Measurements from ENCODE around the gene AGBL1. TPM values are rescaled to one million over a fixed set of nuclear protein-coding genes. Genes with fewer than 3 reads are reported as not detected.

Gene AGBL1
- total RNA-seq, 6 experiments from 2014 or later, result not detected

DNA sequence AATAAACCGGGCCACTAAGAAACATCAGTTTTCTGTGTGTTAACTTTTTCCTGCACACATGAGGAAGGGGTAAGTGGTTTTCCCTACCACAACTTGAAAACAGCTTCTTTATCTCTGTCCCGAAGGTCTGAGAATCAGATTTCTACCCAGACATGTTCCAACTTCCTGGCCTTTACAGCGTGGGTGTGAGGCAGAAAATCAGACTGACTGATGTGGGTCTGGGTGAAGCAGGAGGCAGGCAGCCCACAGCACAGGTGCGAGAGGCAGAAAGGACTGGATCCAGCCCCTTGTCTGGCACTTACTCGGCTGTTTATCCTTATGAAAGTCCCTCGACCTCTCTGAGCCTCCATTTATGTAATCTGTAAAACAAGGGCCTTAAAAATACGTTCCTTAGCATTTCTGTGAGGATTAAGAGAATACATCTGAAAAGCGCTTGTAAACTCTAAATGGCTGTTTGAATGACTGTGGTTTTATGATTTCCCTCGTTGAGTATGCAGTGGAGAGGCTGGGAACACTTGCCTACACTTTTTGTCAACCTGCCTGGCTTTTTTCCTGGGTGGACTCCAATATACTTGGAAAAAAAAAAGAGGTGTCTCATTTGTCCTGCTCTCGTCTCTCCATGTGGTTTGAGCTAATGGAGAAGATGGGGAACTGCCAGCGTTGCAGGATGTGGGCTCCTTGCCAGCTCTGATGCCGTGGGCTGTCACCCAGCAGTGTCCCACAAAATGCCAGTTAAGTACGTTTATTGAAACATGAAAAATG lies 3.1 kb downstream of the AGBL1 start:
- Histone ChIP-seq H3K27me3 (no peaks in the 10 kb centered on the region), H3K36me3 (no peaks in the 10 kb centered on the region), H3K4me3 (no peak overlapping the region), H3K9me3 (no peaks in the 10 kb centered on the region), H3K27ac (no peak overlapping the region), H3K4me1 (no peaks in the 10 kb centered on the region)
- ATAC-seq (no peak), DNase-seq (no peak)
- TF ChIP-seq POLR2A (IDR thresholded peaks at IDR 0.05) (no peak), CTCF (IDR thresholded peaks at IDR 0.05) (no peak)
- intact Hi-C loops (cut with DNase I), result no loop called here
- WGBS (ENCODE audit: insufficient coverage, low coverage, low lambda C conversion rate, missing lambda C conversion rate), result 27% methylated on average over 13 of the region's 13 CpGs

DNA sequence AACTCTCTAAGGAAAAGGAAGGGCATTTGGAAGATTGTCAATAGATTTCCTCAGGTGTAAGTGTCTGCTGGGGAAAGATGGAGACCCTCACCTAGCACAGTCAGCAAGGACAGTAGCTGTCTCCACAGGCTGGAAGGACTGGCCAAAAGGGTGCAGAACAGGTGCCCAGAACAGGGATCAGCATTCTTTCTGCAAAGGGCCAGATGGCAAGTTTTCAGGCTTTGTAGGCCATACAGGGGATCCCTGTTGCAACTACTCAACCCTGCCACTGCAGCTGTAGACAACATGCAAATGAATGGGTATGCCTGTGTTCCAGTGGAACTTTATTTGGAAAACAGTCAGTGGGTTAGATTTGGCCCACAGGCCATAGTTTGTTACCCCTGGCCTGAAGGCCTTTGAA lies 8.1 kb downstream of the AGBL1 start:
- no peaks in the 10 kb centered on the region for H3K9me3 ChIP-seq
- ATAC-seq (no peak), DNase-seq (no peak)
- intact Hi-C loops (cut with DNase I), result no loop called here
- no peaks in the 10 kb centered on the region for H3K4me1 ChIP-seq
- no peaks in the 10 kb centered on the region for H3K27me3 ChIP-seq
- H3K4me3 ChIP-seq, result no peak overlapping the region
- TF ChIP-seq CTCF (IDR thresholded peaks at IDR 0.05), result no peak
- TF ChIP-seq POLR2A (IDR thresholded peaks at IDR 0.05), result no peak
- no peak overlapping the region for H3K27ac ChIP-seq
- no peaks in the 10 kb centered on the region for H3K36me3 ChIP-seq

DNA sequence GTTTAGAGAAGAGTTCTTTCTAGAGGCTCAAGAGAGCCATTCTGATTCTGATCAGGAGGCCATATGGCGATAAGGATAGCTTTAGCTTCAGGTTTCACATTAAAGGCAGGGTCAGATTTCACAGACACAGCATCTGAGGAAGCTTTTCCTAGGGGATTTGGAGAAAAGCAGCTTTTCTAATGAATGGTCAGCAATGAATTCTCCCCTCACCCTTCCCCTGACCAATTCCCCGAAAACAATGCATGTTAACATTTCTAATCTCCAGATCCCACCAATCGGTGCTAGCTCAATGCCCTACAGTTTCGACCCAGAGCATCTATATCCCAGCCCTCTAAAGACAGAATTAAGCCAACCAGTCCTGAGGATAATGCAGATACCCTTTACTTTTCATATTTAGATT lies 9.8 kb downstream of the AGBL1 start:
- no peaks in the 10 kb centered on the region for H3K9me3 ChIP-seq
- TF ChIP-seq POLR2A (IDR thresholded peaks at IDR 0.05), result no peak
- no peak for TF ChIP-seq CTCF (IDR thresholded peaks at IDR 0.05)
- no peaks in the 10 kb centered on the region for H3K36me3 ChIP-seq
- no peaks in the 10 kb centered on the region for H3K27me3 ChIP-seq
- no peaks in the 10 kb centered on the region for H3K4me1 ChIP-seq
- ATAC-seq, result no peak
- intact Hi-C loops (cut with DNase I), result no loop called here
- no peak overlapping the region for H3K27ac ChIP-seq
- DNase-seq, result no peak
- 50% methylated on average over 4 of the region's 4 CpGs for WGBS (ENCODE audit: insufficient coverage, low coverage, low lambda C conversion rate, missing lambda C conversion rate)
- no peak overlapping the region for H3K4me3 ChIP-seq

DNA sequence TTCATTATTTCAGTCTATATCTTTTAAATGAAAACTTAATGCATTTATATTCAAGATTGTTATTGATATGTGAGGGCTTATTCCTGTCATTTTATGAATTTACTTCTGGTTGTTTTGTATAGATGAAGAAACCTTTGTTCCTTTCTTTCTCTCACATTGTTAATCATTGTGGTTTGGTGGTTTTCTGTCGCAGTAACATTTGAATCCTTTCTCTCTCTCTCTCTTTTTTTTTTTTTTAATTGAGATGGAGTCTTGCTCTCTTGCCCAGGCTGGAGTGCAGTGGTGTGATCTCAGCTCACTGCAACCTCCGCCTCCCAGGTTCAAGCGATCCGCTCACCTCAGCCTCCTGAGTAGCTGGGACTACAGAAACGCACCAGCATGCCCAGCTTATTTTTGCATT lies 22.1 kb downstream of the AGBL1 start:
- H3K9me3 ChIP-seq, result no peaks in the 10 kb centered on the region
- WGBS (ENCODE audit: insufficient coverage, low coverage, low lambda C conversion rate, missing lambda C conversion rate), result 61% methylated on average over 2 of the region's 5 CpGs
- TF ChIP-seq CTCF (IDR thresholded peaks at IDR 0.05) (no peak), POLR2A (IDR thresholded peaks at IDR 0.05) (no peak)
- no peaks in the 10 kb centered on the region for H3K27me3 ChIP-seq
- ATAC-seq, result no peak
- DNase-seq, result no peak
- no peak overlapping the region for H3K27ac ChIP-seq
- no peak overlapping the region for H3K4me3 ChIP-seq
- no peaks in the 10 kb centered on the region for H3K36me3 ChIP-seq
- no peaks in the 10 kb centered on the region for H3K4me1 ChIP-seq
- intact Hi-C loops (cut with DNase I), result no loop called here

DNA sequence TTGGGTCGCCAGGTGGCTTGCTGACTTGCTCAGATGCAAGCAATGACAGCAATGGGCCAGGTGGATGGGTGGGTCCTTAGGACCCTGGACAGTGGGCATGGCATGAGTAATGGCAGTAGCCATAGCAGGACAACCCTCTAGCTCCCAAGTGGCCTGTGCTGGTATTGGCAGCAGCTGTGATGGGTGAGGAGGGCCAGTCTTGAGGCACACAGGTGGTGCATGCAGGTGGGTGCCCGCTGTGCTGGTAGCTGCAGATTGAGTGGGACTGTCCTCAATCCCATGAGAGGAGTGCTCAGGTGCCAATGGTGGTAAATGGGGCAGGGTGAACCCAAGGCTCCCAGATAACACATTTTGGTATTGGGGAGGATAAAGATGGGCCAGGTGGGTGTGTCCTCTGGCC lies 24.2 kb downstream of the AGBL1 start:
- no peaks in the 10 kb centered on the region for H3K36me3 ChIP-seq
- no peak overlapping the region for H3K27ac ChIP-seq
- TF ChIP-seq CTCF (IDR thresholded peaks at IDR 0.05), result no peak
- no peak for TF ChIP-seq POLR2A (IDR thresholded peaks at IDR 0.05)
- WGBS (ENCODE audit: insufficient coverage, low coverage, low lambda C conversion rate, missing lambda C conversion rate), result 60% methylated on average over 1 of the region's 2 CpGs
- no peaks in the 10 kb centered on the region for H3K9me3 ChIP-seq
- peak in 1 of 4 donors; percentile 18 for ATAC-seq
- H3K4me3 ChIP-seq, result no peak overlapping the region
- intact Hi-C loops (cut with DNase I), result no loop called here
- no peaks in the 10 kb centered on the region for H3K4me1 ChIP-seq
- H3K27me3 ChIP-seq, result no peaks in the 10 kb centered on the region
- DNase-seq, result no peak

Data from right lobe of liver (tissue), 6 donors.